HL-60 (cell line): Measurements from ENCODE around the gene MUSK.

Experiments
- CTCF ChIP-seq: IDR thresholded peaks from one replicate; pipeline ENCODE4 v1.5.1; 2011; ENCODE audit warnings: low read length, control low read depth, inconsistent platforms; ENCODE audit not compliant: insufficient read depth
- GABPA ChIP-seq: IDR thresholded peaks from 2 replicates; pipeline ENCODE4 v1.6.1; 2012; ENCODE audit warnings: low read depth
- POLR2AphosphoS5 ChIP-seq: IDR thresholded peaks from 2 replicates; pipeline ENCODE4 v1.6.1; 2012; ENCODE audit warnings: low read depth
- TF ChIP-seq, protein P1 (sequence below): IDR thresholded peaks from 2 replicates; pipeline ENCODE4 v1.6.1; 2012; ENCODE audit warnings: low read depth; ENCODE audit not compliant: insufficient replicate concordance

GRCh38 chr9:110635589-110635988 lies 33.0 kb upstream of the MUSK start:
- TF ChIP-seq CTCF (no peak), POLR2AphosphoS5 (no peak), GABPA (no peak)
- TF ChIP-seq, protein P1, sequence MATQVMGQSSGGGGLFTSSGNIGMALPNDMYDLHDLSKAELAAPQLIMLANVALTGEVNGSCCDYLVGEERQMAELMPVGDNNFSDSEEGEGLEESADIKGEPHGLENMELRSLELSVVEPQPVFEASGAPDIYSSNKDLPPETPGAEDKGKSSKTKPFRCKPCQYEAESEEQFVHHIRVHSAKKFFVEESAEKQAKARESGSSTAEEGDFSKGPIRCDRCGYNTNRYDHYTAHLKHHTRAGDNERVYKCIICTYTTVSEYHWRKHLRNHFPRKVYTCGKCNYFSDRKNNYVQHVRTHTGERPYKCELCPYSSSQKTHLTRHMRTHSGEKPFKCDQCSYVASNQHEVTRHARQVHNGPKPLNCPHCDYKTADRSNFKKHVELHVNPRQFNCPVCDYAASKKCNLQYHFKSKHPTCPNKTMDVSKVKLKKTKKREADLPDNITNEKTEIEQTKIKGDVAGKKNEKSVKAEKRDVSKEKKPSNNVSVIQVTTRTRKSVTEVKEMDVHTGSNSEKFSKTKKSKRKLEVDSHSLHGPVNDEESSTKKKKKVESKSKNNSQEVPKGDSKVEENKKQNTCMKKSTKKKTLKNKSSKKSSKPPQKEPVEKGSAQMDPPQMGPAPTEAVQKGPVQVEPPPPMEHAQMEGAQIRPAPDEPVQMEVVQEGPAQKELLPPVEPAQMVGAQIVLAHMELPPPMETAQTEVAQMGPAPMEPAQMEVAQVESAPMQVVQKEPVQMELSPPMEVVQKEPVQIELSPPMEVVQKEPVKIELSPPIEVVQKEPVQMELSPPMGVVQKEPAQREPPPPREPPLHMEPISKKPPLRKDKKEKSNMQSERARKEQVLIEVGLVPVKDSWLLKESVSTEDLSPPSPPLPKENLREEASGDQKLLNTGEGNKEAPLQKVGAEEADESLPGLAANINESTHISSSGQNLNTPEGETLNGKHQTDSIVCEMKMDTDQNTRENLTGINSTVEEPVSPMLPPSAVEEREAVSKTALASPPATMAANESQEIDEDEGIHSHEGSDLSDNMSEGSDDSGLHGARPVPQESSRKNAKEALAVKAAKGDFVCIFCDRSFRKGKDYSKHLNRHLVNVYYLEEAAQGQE: no peak
